NCI-H1048 (cell line): ENCODE results near the gene DNMBP.
"Not testable (repeated sequence)": the region's sequence is repeated elsewhere in the genome, so short reads cannot be mapped to it uniquely, and the experiment has no call there.

Source experiments
- DNase-seq: peaks from one replicate; lab custom pipeline; 2025; lab: John Stamatoyannopoulos, UW

The DNMBP gene

DNA sequence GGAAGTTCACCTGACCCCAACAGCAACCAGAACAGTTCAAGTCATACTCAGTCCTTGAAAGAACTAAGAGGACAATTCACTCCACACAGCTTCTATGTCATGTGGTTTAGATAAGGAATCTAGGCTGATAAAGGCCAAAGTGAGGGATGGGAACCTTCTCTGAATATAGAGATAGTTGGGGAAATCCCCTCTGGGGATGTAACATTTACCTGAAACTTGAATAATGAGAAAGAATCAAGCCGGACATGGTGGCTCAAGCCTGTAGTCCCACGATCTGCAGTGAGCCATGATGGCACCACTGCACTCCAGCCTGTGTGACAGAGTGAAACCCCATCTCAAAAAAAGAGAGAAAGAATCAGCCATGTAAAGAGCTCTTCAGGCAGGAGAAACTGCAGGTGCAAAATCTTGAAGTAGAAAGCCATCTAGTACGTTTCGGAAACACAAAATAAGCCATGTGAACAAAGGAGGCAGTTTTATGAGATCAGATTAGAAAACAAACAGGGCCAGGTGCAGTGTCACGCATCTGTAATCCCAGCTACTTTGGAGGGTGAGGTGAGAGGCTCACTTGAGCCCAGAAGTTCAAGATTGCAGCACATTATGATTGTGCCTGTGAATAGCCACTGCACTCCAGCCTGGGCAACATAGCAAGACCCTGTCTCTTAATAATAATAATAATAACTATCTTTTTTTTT lies 4.5 kb upstream of the DNMBP start:
- DNase-seq = no peak

DNA sequence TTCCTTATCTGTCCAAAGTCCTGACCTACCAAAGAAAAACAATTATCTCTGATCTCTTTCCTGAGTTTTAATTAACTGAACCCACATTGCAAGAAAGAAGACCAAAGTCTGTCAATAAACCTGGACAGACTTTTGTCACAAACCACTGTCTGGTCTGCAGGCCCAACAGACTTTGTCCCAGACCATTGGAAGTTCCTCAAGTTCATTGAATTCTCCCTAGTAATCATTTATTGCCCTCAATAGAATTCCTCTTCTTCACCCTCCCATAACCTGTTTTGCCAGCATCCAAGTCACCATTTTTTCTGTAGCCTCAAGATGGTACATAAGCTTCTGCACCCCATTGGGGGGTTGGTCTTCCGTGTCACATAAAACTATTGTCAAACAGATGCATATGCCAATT lies 3.9 kb upstream of the DNMBP start:
- DNase-seq = no peak

DNA sequence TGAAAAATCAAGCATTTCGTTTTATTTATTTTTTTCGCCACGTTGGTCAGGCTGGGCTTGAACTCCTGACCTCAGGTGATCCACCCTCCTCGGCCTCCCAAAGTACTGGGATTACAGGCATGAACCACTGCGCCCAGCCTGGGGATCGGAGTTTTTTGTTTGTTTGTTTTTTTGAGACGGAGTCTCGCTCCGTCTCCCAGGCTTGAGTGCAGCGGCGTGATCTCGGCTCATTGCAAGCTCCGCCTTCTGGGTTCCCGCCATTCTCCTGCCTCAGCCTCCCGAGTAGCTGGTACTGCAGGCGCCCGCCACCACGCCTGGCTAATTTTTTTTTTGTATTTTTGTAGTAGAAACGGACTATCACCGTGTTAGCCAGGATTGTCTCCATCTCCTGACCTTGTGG lies 2.2 kb upstream of the DNMBP start:
- DNase-seq = not testable (repeated sequence)

DNA sequence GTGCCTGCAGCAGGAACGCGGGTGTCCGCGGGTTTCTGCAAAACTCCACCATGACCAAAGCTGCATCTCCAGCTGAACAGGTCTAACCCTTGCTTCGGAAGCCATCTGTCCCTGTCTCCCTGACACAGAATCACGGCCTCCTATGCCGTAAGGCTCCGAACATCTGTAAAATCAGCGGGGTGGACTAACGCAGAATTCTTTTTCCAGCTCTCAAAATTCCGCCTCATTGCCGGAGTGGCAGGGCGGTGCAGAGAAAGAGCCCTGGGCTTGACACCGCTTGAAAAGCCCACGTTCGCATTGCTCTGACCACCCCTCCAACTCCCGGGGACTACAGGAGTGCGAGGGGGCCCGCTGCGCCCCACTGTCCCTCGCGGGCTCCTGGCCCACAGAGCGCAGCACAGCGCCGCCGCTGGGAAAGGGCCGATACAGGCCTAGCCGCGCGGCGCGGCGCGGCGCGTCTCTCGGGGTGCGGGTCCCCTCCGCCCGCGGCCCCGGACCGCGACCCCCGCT lies 409 bp downstream of the DNMBP start:
- DNase-seq = no peak

DNA sequence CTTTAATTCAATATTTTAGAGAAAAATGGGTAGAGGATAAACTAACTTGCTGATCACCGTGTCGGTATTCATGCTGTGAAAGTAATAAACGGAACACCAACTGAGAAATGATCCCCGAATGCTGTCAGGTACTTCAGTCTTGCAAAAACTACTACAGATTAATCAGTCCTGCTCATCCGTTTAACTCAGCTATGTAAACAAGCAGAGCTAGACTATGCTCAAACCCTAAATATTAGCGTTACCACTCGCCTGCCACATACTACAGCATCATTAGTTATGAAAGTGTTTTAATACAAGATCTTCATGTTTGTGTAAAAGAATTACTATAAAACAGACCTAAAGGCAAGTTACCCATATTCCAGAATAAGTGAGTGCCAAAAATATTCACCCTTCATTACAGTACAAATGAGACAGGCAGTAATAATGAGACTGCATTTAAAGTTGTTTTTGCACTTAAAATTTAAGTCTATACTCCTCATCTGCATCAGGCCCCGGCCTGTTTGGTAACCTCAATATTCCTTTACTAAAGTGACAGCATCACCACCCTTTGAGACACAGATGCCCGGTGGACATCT lies 952 bp downstream of the DNMBP start:
- no peak for DNase-seq

DNA sequence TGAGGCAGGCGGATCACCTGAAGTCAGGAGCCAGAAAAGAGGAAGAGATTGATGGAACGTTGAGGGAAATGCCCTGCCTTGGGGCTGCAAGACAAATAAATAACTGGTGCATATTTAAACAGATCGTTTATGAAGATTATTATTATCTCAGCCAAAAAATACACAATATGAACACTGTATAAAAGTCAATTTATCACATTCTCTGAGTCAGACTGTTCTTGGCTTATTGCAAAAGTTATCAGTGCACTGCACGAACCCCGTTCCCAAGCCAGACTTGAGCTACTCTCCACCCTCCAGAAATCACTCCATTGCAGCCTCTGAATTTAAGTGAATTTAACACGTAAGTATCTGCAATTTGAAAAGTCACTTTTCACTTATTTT lies 1.6 kb downstream of the DNMBP start:
- DNase-seq = no peak

DNA sequence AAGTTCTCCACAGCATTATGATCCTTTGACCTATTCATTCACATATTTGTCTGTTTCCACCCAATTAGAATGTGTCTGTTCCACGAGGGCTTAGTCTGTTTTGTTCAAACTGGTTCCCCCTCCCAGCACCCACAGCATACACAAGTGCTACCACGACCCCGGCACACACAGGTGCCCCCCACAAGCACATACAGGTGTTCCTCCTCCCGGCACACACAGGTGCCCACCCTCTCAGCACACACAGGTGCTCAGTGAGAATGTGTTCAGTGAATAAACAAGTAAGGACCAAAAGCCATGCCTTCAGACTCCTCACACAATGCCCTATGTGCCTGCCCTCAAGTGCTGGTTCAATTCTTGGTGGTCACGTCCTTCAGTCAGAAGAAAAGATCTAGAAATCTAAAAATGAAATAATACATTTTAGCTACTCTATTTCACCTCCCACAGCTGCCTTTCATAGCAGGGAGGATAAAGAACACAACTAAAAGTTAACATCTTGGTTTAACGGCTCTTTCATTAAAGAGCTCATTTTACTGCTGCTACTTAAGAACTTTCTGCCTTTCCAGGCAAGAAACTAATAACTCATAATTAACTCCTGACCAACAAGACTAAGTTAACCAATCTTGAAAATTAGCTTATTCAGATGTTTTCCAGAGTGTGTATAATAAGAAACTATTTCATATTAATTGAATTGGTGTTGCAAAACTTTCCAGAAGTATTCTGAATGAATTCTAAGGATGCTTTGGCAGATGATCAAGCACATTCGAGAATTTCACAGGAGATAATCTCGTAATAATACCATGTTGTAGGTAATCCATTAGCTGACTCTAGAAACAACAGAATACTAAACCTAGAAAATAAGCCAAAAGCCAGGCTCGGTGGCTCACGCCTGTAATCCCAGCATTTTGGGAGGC lies 2.3 kb downstream of the DNMBP start:
- DNase-seq = no peak

DNA sequence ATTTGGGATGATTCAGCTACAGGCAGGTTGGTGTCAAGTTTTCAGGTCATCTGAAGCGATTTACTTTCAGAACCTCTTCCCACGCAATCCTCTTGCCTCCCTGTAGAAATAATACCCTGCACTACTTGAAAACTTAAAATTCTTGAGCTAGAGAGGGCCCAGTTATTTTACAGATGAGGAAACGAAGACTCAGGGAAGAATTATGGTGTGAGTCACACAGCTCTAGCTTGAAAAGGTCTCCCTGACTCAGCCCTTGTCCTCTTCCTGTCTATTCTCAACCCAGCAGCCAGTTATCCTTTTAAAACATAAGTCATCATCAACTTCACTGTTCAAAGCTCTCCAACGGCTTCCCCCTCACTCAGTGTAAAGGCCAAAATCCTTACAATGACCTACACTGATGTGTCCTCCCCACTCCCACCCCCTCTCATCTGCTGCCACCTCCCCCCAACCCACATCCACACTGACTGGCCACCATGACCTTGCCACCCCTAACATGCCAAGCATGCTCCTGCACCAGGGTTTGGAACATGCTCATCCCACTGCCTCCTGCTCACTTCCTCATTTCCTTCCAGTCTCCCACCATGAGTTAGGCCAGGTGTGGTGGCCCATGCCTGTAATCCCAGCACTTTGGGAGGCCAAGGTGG lies 3.4 kb downstream of the DNMBP start:
- DNase-seq = no peak

DNA sequence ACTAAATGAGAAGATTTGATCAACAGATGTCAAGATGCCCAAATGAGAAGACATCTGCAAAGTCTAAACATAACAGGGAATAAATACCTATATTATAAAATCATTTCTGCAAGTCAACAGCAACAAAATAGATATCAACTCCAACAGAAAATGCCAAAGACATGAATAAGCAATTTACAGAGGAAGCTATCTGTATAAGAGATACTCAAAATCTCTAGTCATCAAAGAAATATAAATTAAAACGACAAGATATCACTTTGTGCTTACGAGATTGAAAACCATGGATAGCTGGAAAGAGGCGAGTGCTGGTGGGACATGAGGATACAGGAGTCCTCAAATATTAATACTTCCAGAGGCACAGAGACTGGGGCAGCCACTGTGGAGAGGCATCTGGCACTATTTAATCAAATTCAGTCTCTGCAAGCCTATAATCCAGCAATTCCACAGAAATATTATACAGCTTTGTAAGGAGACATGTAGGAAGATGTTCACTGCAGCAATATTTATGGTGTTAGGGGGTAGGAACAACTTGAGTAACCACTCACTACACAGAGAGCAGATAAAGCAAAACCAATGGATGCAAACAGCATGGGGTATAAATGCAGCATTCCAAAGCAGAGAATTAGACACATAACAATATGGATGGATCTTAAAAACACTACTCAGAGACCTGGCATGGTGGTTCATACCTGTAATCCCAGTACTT lies 4.8 kb downstream of the DNMBP start:
- no peak for DNase-seq

DNA sequence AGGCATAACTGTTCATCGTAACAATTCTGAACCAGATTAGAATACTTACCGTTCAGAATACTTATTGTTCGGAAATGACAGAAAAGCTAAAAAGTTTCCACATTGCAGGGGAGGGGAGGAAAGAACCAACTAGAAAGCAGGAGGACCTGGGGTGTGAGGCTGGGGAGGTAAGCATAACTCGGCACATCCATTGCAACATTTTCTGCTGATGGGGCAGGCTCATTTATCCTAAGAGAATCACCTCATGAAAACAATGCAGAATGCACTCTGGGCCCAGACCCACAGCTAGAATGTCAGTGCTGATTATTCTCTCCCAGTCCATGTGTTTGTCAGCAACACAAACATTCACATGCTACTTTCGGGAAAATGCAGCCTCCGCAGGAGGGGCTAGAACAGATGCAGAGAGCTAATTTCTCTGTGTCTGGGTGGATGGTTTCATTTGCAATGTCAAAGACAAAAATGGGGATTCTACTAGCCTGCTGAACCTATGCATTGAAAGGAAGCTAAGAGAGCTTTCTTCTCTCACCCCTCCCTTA lies 9.6 kb downstream of the DNMBP start:
- DNase-seq = no peak

DNA sequence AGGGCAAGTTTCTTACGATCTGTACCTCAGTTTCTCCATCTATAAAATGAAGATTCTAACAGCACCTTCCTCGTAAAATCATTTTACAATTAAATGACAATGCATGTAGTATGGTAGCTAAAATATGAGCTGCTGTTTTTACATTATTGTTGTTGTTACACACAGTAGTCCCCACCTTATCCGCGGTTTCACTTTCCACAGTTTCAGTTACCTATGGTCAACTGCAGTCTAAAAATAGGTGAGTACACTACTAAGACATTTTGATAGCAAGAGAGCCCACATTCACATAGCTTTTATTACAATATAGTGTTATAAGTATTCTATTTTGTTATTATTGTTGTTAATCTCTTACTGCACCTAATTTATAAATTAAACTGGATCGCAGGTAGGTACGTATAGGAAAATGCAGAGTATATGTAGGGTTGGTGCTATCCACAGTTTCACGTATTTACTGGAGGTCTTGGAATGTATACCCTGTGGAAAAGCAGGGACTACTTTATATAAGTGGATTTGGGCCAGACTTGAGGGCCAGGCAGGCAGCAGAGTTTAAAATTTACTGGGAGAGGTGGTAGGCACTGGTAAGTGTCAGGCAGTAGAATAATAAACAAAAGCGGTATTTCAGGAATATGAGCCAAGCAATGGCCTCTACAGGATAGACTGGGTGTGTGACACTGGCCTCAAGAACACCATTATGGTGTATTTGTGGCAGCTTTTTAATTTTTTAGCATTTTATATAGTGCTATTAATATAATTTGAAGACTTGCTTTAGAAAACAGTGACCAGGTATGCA lies 10.2 kb downstream of the DNMBP start:
- no peak for DNase-seq

DNA sequence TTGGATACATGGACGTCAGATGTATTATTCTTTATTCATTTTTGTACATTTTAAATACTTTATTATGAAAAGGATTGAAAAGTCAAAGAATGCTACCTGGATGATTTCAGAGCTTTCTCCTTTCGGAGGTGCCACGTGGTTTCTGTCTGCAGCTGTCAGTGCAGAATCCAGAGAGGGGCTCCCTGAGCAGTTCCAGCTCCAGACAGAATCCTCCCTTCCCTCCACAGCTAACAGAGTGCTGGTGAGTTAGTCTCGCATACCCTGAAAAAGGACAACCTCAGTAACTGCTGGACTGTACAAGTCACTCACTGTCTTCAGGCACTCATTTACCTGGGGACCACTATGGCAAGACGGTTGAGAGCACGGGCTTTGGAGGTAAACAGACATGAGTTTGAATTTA lies 10.9 kb downstream of the DNMBP start:
- no peak for DNase-seq

DNA sequence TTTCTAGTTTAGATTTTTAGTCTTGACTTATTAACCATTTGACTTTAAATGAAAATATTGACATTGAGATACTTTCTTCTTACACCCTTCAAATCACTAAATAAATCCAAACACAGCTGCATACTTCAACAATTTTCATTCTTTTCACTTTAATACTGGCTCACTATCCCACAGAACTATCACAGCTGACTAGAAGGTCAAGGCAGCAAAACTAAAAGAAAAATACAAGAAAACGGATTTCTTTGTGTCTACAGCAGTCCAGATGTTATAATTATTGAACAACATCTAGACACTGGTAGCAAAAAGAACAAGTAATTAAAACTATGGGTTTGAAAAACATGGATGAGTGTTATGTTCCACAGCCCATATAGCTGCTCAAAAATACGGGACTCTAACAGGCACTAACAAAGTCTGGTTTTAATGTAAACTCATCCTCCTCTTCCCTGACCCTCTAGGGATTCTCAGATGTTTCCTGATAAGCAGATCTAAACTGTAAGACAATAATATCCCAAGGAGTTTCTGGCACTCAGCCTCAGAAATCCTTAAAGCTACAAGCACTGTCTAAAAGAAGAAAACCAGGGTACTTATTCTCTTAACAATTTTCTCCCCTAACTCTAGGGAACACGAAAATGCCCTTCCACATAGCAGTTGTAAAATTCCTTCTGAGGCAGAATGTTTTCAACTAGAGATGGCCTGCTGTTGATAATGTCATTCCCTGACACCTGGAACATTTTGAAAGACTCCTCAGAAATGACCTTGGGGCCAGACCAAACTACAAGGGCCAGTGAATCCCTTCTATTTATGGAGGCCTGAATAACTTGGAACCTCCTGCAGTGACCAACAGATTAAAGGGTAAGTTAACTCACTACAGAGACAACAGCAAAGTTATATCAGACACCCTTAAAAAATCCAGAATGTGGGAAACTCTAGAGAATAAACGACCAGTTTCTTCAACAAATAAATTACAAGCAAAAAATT lies 12.8 kb downstream of the DNMBP start:
- DNase-seq = no peak

DNA sequence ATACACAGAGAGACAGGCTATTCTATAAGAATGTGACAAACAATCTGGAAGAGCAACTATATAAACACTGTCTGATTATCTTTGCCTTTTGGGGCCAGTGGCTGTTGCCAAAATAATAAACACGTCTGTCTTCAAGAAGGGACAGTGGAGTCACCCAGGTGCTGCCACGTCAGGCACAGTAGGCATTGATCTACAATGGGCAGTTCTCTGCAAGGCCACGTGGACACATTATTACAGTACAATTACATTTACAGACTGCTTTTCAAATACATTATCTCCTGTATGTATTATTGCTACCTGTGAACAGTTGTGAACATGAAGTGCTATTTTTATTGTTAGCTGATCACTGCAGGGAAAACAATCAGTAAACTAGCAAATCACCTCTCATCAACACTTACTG lies 14.0 kb downstream of the DNMBP start:
- DNase-seq = no peak

DNA sequence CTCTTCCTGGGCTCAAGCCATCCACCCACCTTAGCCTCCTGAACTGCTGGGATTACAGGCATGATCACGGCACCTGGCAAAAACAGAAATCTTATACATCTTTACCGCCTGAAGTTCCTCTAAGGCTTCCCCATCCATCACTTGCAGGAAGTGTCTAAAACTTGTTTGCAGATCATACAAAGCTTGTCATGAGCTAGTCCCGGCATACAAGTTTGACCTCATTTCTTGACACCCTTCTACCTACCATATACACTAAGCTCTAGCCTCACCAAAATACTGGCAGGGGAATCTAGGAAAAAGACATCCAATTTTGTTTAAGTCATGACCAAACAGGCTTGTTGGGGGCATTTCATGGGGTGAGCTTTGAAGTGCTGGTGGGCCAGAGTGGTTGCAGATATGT lies 14.5 kb downstream of the DNMBP start:
- DNase-seq = no peak

DNA sequence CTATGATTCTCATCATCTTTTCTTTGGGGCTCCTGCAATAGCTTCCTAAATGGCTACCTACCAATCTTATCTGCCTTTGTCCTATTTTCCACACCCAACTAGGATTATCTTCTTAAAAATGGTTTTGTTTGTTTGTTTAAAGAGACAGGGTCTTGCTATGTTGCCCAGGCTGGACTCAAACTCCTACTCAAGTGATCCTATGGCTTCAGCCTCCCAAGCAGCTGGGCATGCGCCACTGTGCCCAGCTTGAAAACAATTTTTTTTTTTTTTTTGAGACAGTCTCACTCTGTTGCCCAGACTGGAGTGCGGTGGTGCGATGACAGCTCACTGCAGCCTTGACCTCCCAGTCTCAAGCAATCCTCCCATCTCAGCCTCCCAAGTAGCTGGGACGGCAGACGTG lies 14.9 kb downstream of the DNMBP start:
- no peak for DNase-seq

DNA sequence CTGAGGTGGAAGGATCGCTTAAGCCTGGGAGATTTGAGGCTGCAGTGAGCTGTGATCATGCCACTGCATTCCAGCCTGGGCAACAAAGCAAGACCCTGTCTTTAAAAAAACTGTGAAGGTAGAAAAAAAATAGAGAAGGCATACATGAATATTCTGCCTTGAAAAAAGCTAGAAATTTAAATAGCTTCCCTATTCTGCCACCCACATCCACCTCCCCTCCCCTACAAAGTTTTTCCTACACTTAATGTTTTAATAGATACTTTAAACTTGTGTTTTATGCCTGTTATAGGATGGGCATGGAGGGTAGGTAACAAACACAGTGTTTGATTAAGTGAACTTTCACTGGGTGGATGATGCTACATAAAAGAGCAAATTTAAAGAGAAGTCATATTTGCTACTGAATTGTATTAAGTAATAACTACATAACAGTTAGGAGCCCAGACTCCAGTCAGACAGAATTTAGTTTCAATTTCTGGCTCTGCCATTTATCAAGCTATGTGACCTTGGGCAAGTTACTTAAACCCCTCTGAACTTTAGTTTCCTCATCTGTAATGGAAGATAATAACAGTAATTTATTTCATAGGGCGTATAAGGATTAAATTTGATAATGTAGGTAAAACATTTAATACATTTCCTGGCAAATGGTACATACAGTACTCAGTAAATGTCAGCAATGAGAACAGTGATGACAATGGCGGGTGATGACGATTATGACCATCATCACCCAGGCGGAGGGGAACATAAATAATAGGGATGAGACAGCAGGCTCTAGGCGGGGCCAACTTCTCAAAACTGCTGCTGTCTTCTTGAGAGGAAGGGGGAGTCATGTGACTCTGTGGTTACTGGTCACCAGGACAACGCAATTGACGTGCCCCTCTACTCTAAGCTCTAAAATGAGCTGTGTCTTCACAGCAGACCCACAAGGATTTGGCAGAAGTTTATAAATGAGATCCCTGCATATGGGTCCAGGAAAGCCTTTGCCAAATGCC lies 15.8 kb downstream of the DNMBP start:
- no peak for DNase-seq

DNA sequence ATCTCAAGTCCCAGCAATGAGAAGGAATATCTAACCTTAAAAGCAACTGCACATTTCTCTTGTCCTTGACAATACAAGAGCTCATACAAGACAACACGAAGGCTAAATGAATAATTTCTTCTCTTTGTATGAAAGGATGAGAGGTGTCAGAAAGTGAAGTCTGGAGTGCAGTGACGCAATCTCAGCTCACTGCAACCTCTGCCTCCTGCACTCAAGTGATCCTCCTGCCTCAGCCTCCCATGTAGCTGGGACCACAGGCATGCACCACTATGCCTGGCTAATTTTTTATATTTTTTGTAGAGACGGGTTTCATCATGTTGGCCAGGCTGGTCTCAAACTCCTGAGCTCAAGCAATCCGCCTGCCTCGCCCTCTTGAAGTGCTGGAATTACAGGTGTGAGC lies 24.1 kb downstream of the DNMBP start:
- DNase-seq = not testable (repeated sequence)
